Fibroblast of pulmonary artery (primary cell): ENCODE measurements around the gene LGI4.

Source experiments
- DNase-seq: peaks from one replicate; pipeline ENCODE4 v3.0.0-alpha.2; 2010; ENCODE audit warnings: low read depth
- H3K4me3 ChIP-seq: replicated peaks from 2 replicates; pipeline ENCODE4 v1.5.1; 2011; ENCODE audit warnings: low read depth, mild to moderate bottlenecking, control low read depth, low read length, moderate library complexity
- CTCF ChIP-seq: IDR thresholded peaks from 2 replicates; pipeline ENCODE4 v1.5.1; 2011; ENCODE audit warnings: mild to moderate bottlenecking, control low read depth, low read length, inconsistent platforms; ENCODE audit errors: missing control alignments

The LGI4 gene

GRCh38 chr19:35079826-35080225 lies 55.0 kb downstream of the LGI4 start:
- H3K4me3 ChIP-seq = no peak overlapping the region
- no peak for DNase-seq
- TF ChIP-seq CTCF = no peak

GRCh38 chr19:35077411-35078223 lies 57.2 kb downstream of the LGI4 start:
- no peak for TF ChIP-seq CTCF
- no peak for DNase-seq
- H3K4me3 ChIP-seq = no peak overlapping the region

- no peak overlapping the region for H3K4me3 ChIP-seq
- TF ChIP-seq CTCF = no peak
- DNase-seq = no peak
Observed at GRCh38 chr19:35076657-35077056, 58.2 kb downstream of the LGI4 start.

GRCh38 chr19:35076026-35076370 lies 58.9 kb downstream of the LGI4 start:
- DNase-seq = no peak
- H3K4me3 ChIP-seq = no peak overlapping the region
- TF ChIP-seq CTCF = no peak

- H3K4me3 ChIP-seq = no peak overlapping the region
- DNase-seq = no peak
- TF ChIP-seq CTCF = no peak
Observed at GRCh38 chr19:35075202-35076025, 59.4 kb downstream of the LGI4 start.
